Measurements from ENCODE around the gene MYOF. TPM values are rescaled to one million over a fixed set of nuclear protein-coding genes. Genes with fewer than 3 reads are reported as not detected.

MYOF gene
- total RNA-seq, 4 donors from 2014 or later = 44.6 to 113 (median 74.5) TPM

- ATAC-seq (ENCODE audit: low FRiP score) (no peak), DNase-seq (ENCODE audit: low spot score) (no peak)
- TF ChIP-seq CTCF (IDR thresholded peaks at IDR 0.05) = no peak
Measured at GRCh38 chr10:93346694-93347093, 135.4 kb downstream of the MYOF start.

GRCh38 chr10:93346108-93346507 is 136.0 kb downstream of the MYOF start:
- no peak for DNase-seq (ENCODE audit: low spot score)
- TF ChIP-seq CTCF (IDR thresholded peaks at IDR 0.05) = no peak
- no peak for ATAC-seq (ENCODE audit: low FRiP score)

GRCh38 chr10:93344691-93345090 is 137.4 kb downstream of the MYOF start:
- no peak for DNase-seq (ENCODE audit: low spot score)
- TF ChIP-seq CTCF (IDR thresholded peaks at IDR 0.05) = no peak
- no peak for ATAC-seq (ENCODE audit: low FRiP score)

GRCh38 chr10:93342921-93343320 is 139.2 kb downstream of the MYOF start:
- no peak for TF ChIP-seq CTCF (IDR thresholded peaks at IDR 0.05)
- DNase-seq (ENCODE audit: low spot score) (no peak), ATAC-seq (ENCODE audit: low FRiP score) (no peak)

GRCh38 chr10:93342366-93342765 is 139.8 kb downstream of the MYOF start:
- no peak for TF ChIP-seq CTCF (IDR thresholded peaks at IDR 0.05)
- ATAC-seq (ENCODE audit: low FRiP score) = no peak
- no peak for DNase-seq (ENCODE audit: low spot score)

- no peak for TF ChIP-seq CTCF (IDR thresholded peaks at IDR 0.05)
- ATAC-seq (ENCODE audit: low FRiP score) (no peak), DNase-seq (ENCODE audit: low spot score) (no peak)
Measured at GRCh38 chr10:93337309-93337721, 144.8 kb downstream of the MYOF start.

- TF ChIP-seq CTCF (IDR thresholded peaks at IDR 0.05) = no peak
- no peak for ATAC-seq (ENCODE audit: low FRiP score)
- no peak for DNase-seq (ENCODE audit: low spot score)
Measured at GRCh38 chr10:93336678-93337077, 145.5 kb downstream of the MYOF start.
